ENCODE results near the gene C4A. TPM values are rescaled to one million over a fixed set of nuclear protein-coding genes. Genes with fewer than 3 reads are reported as not detected.
"Not testable (repeated sequence)": the region's sequence is repeated elsewhere in the genome, so short reads cannot be mapped to it uniquely, and the experiment has no call there.

The C4A gene
- polyA plus RNA-seq, 1 donor (not counting 4 experiments of a cell fraction or from before 2014, with no cell fraction given), result 1.2 TPM

DNA sequence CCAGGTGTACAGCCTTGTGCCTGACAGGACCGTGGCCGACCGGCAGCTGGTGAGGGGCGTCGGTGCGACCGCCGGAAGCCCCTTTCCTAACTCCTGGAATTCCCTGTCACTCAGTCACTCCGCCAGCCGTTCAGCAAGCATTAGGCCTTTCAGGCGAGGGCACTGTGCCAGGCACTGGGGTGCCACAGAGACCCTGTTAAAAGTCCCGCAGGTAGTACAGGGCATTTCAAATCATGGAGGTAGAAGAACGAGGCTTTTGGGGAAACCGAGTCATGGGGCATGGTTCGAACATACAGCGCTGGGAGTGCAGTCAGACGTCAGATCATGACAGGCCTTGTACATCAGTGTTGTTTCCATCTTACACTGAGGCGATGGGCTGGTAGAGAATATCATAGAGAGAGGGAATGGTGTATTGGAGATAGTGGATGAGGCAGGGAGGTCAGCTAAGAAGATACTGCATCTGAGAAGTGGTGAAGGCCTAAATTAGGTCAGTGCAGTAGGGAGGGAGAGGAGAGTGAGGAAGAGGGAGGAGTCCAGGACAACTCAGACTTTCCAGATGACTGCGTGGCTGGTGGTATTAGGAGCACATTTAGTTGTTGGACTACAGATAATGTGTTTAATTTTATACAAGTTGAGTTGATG is 9.0 kb upstream of the C4A start:
- Histone ChIP-seq H3K4me1 (ENCODE audit: control insufficient read depth, extremely low read depth, insufficient read depth, low read length) (peaks cover 18% of the 10 kb centered on the region), H3K79me2 (ENCODE audit: control insufficient read depth, insufficient read depth, low read length) (peaks cover 28% of the 10 kb centered on the region), H2AFZ (ENCODE audit: control insufficient read depth, low read length) (peak overlapping the region; percentile 92), H3K27ac (ENCODE audit: control insufficient read depth, insufficient read depth, low read length) (peak overlapping the region; percentile 98), H3K4me3 (ENCODE audit: control insufficient read depth in 2 of 3, extremely low read depth in 1 of 3, insufficient read depth in 2 of 3, low read depth in 1 of 3, low read length in 3 of 3) (peak overlapping the region; percentile 72 to 95 (median 89)), H3K4me2 (ENCODE audit: control insufficient read depth, extremely low read depth, insufficient read depth, low read depth, low read length) (peak overlapping the region; percentile 88), H3K36me3 (ENCODE audit: control insufficient read depth in 2 of 2, extremely low read depth in 1 of 2, insufficient read depth in 2 of 2, low read length in 2 of 2) (peaks cover 3 to 15% of the 10 kb centered on the region in 2 experiments), H3K9me1 (ENCODE audit: control insufficient read depth, extremely low read depth, insufficient read depth, low read length) (no peaks in the 10 kb centered on the region), H3K27me3 (ENCODE audit: control insufficient read depth, extremely low read depth, insufficient read depth, low read length) (no peaks in the 10 kb centered on the region), H3K9me3 (ENCODE audit: control insufficient read depth, low read depth, low read length) (no peaks in the 10 kb centered on the region), H4K20me1 (ENCODE audit: control insufficient read depth, extremely low read depth, insufficient read depth, low read length) (no peaks in the 10 kb centered on the region), H3K9ac (ENCODE audit: control insufficient read depth, extremely low read depth, insufficient read depth, low read length) (peak overlapping the region; percentile 96)
- TF ChIP-seq CTCF (optimal IDR thresholded peaks at IDR 0.05 in 1 of 3, IDR thresholded peaks at IDR 0.05 in 1 of 3, conservative IDR thresholded peaks at IDR 0.05 in 1 of 3; ENCODE audit: extremely low read depth in 1 of 3, insufficient read depth in 2 of 3, low read length in 3 of 3) (no peak), EZH2 (IDR thresholded peaks at IDR 0.05; ENCODE audit: low read length) (no peak)
- dilution Hi-C loops (cut with MboI; ENCODE audit: extremely low pct_ligation_motif_present, low sequenced_read_pairs), result no loop called here
- FAIRE-seq, result no peak
- DNase-seq (ENCODE audit: low read depth, low spot score), result peak; percentile 17

GRCh38 chr6:31976065-31976464 is 5.8 kb upstream of the C4A start:
- H3K9me3 ChIP-seq (ENCODE audit: control insufficient read depth, low read depth, low read length); dilution Hi-C loops (cut with MboI; ENCODE audit: extremely low pct_ligation_motif_present, low sequenced_read_pairs); H3K27ac ChIP-seq (ENCODE audit: control insufficient read depth, insufficient read depth, low read length); H2AFZ ChIP-seq (ENCODE audit: control insufficient read depth, low read length); H4K20me1 ChIP-seq (ENCODE audit: control insufficient read depth, extremely low read depth, insufficient read depth, low read length); H3K9ac ChIP-seq (ENCODE audit: control insufficient read depth, extremely low read depth, insufficient read depth, low read length); H3K9me1 ChIP-seq (ENCODE audit: control insufficient read depth, extremely low read depth, insufficient read depth, low read length); DNase-seq (ENCODE audit: low read depth, low spot score); H3K27me3 ChIP-seq (ENCODE audit: control insufficient read depth, extremely low read depth, insufficient read depth, low read length); H3K4me2 ChIP-seq (ENCODE audit: control insufficient read depth, extremely low read depth, insufficient read depth, low read depth, low read length); H3K4me3 ChIP-seq (ENCODE audit: control insufficient read depth in 2 of 3, extremely low read depth in 1 of 3, insufficient read depth in 2 of 3, low read depth in 1 of 3, low read length in 3 of 3); H3K36me3 ChIP-seq (ENCODE audit: control insufficient read depth in 2 of 2, extremely low read depth in 1 of 2, insufficient read depth in 2 of 2, low read length in 2 of 2); FAIRE-seq: not testable (repeated sequence)
- Histone ChIP-seq H3K4me1 (ENCODE audit: control insufficient read depth, extremely low read depth, insufficient read depth, low read length) (peaks cover 13% of the 10 kb centered on the region), H3K79me2 (ENCODE audit: control insufficient read depth, insufficient read depth, low read length) (peaks cover 19% of the 10 kb centered on the region)
